PFSK-1 (cell line): ENCODE data around the gene INPP5A.

ENCODE experiments used
- FOXP2 ChIP-seq: optimal IDR thresholded peaks from 2 replicates; pipeline ENCODE3; 2011; ENCODE audit warnings: borderline replicate concordance, control low read depth, inconsistent platforms; ENCODE audit not compliant: insufficient read depth; ENCODE audit errors: extremely low read length, extremely low read depth
- POLR2AphosphoS5 ChIP-seq: IDR thresholded peaks from 2 replicates; pipeline ENCODE4 v1.6.1; 2012; ENCODE audit warnings: low read depth, mild to moderate bottlenecking, control low read depth, low read length, moderate library complexity
- REST ChIP-seq, 2 experiments: IDR thresholded peaks; 2 replicates each; pipeline versions ENCODE4 v1.6.1 to v1.8.0; 2011 to 2012; ENCODE audit warnings: low read depth in 2 of 2, low read length in 2 of 2, control low read depth in 1 of 2, inconsistent platforms in 1 of 2, mild to moderate bottlenecking in 1 of 2, moderate library complexity in 1 of 2; ENCODE audit not compliant: insufficient read depth in 1 of 2
- SIN3A ChIP-seq: IDR thresholded peaks from 2 replicates; pipeline ENCODE4 v1.6.1; 2012; ENCODE audit warnings: mild to moderate bottlenecking, low read length, moderate library complexity, borderline replicate concordance; ENCODE audit not compliant: insufficient read depth
- TAF1 ChIP-seq: IDR thresholded peaks from 2 replicates; pipeline ENCODE4 v1.6.1; 2012; ENCODE audit warnings: low read length, control low read depth, borderline replicate concordance; ENCODE audit not compliant: insufficient read depth

INPP5A gene

GRCh38 chr10:132692311-132692710, 154.7 kb downstream of the INPP5A start:
- no peak for TF ChIP-seq FOXP2

DNA sequence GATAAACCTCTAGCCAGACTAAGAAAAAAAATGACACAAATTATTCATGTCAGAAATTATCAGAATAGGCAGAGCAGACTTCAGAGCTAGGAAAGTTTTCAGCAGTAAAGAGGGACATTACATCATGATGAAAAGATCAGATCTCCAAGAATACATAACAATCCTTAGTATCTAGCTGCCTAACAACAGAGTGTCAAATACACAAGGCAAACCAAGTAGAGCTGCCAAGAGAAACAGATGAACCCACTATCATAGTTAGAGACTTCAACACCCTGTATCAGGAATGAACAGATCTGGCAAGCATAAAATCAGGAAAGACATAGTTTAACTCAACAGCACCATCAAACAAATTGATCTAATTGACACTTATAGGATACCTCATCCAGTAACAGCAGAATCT, 156.1 kb downstream of the INPP5A start:
- TF ChIP-seq POLR2AphosphoS5, result no peak
- no peak for TF ChIP-seq FOXP2
- no peak for TF ChIP-seq SIN3A
- TF ChIP-seq REST (IDR thresholded peaks at IDR 0.05; ENCODE audit: insufficient read depth in 1 of 2, low read depth in 2 of 2, low read length in 2 of 2), result no peak
- TF ChIP-seq TAF1, result no peak

- TF ChIP-seq POLR2AphosphoS5 (no peak), FOXP2 (no peak), TAF1 (no peak), REST (IDR thresholded peaks at IDR 0.05; ENCODE audit: insufficient read depth in 1 of 2, low read depth in 2 of 2, low read length in 2 of 2) (no peak), SIN3A (no peak)
These were observed 158.6 kb downstream of the INPP5A start for GRCh38 chr10:132696204-132696603.

GRCh38 chr10:132696728-132697577, 159.4 kb downstream of the INPP5A start:
- no peak for TF ChIP-seq SIN3A

- no peak for TF ChIP-seq SIN3A
- TF ChIP-seq POLR2AphosphoS5, result no peak
- TF ChIP-seq REST (IDR thresholded peaks at IDR 0.05; ENCODE audit: insufficient read depth in 1 of 2, low read depth in 2 of 2, low read length in 2 of 2), result no peak
- no peak for TF ChIP-seq TAF1
- TF ChIP-seq FOXP2, result no peak
These were observed 160.1 kb downstream of the INPP5A start for GRCh38 chr10:132697578-132698200.

- TF ChIP-seq SIN3A (no peak), POLR2AphosphoS5 (no peak), TAF1 (no peak), REST (IDR thresholded peaks at IDR 0.05; ENCODE audit: insufficient read depth in 1 of 2, low read depth in 2 of 2, low read length in 2 of 2) (no peak), FOXP2 (no peak)
These were observed 160.7 kb downstream of the INPP5A start for GRCh38 chr10:132698211-132698751.
